Measurements from ENCODE around the gene MINDY4.

Gene MINDY4

GRCh38 chr7:30907527-30908267 is 136.5 kb downstream of the MINDY4 start:
- Histone ChIP-seq H3K9ac (ENCODE audit: insufficient read length, low read depth) (peak overlapping the region; percentile 17), H3K4me1 (ENCODE audit: insufficient read depth, insufficient read length) (peaks cover 20% of the 10 kb centered on the region), H3K9me3 (ENCODE audit: insufficient read depth, low read length) (no peaks in the 10 kb centered on the region), H3K4me3 (ENCODE audit: insufficient read length, low read depth) (no peak overlapping the region), H3K27me3 (ENCODE audit: insufficient read depth, insufficient read length) (peaks cover 3% of the 10 kb centered on the region), H3K36me3 (ENCODE audit: insufficient read depth, insufficient read length, low read length) (no peaks in the 10 kb centered on the region)
- no peak for DNase-seq (ENCODE audit: low read depth, low spot score)
- no peak for TF ChIP-seq SUZ12 (IDR thresholded peaks at IDR 0.05; ENCODE audit: extremely low read depth, insufficient read depth, insufficient read length)
- no peak for TF ChIP-seq YY1 (IDR thresholded peaks at IDR 0.05; ENCODE audit: insufficient read depth, insufficient read length)
- TF ChIP-seq ZNF274 (IDR thresholded peaks at IDR 0.05; ENCODE audit: low read depth, low read length), result no peak

DNA sequence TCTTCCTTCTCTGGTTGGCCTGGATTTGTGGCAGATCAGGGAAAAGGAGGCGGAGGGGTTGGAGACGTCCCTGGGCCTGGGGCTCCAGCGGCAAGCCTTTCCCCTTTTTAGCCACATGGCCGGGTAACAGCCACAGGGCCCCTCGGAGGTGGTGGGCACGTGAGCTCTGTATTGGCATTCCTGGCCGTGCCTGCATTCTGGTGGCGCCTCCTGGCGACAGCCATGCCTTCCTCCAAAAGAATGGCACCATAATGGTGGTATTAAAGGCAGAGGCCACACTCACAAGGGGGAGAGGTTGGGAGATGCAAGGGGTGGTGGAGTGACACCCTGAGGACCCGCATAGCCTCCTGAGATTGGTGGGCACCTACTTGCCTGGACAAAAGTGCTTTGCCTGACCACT is 137.5 kb downstream of the MINDY4 start:
- H3K27me3 ChIP-seq (ENCODE audit: insufficient read depth, insufficient read length), result no peaks in the 10 kb centered on the region
- no peaks in the 10 kb centered on the region for H3K9me3 ChIP-seq (ENCODE audit: insufficient read depth, low read length)
- no peak overlapping the region for H3K4me3 ChIP-seq (ENCODE audit: insufficient read length, low read depth)
- no peak for TF ChIP-seq YY1 (IDR thresholded peaks at IDR 0.05; ENCODE audit: insufficient read depth, insufficient read length)
- TF ChIP-seq ZNF274 (IDR thresholded peaks at IDR 0.05; ENCODE audit: low read depth, low read length), result no peak
- TF ChIP-seq SUZ12 (IDR thresholded peaks at IDR 0.05; ENCODE audit: extremely low read depth, insufficient read depth, insufficient read length), result no peak
- H3K9ac ChIP-seq (ENCODE audit: insufficient read length, low read depth), result no peak overlapping the region
- no peak for DNase-seq (ENCODE audit: low read depth, low spot score)
- H3K4me1 ChIP-seq (ENCODE audit: insufficient read depth, insufficient read length), result peaks cover 20% of the 10 kb centered on the region
- no peaks in the 10 kb centered on the region for H3K36me3 ChIP-seq (ENCODE audit: insufficient read depth, insufficient read length, low read length)

DNA sequence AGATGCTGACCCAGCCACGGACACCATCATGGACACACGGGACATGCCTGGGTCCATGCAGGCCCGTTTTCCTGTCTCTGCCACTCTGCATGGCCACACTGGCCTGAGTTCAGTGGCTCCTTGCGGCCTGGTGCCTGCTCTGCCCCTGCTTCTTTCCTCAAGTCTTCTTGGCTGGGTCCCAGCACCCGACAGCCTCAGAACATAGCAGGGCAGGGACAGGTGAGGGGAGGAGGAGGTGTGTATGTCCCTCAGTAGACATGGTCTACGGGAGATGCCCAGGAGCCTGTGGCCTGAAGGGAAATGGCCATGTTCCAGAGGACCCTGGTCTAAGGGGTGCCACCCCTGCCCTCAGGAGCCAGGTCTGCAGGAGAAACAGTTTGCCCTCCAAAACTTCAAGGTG is 138.2 kb downstream of the MINDY4 start:
- Histone ChIP-seq H3K9me3 (ENCODE audit: insufficient read depth, low read length) (no peaks in the 10 kb centered on the region), H3K4me1 (ENCODE audit: insufficient read depth, insufficient read length) (peaks cover 24% of the 10 kb centered on the region), H3K36me3 (ENCODE audit: insufficient read depth, insufficient read length, low read length) (no peaks in the 10 kb centered on the region), H3K9ac (ENCODE audit: insufficient read length, low read depth) (no peak overlapping the region), H3K4me3 (ENCODE audit: insufficient read length, low read depth) (no peak overlapping the region), H3K27me3 (ENCODE audit: insufficient read depth, insufficient read length) (no peaks in the 10 kb centered on the region)
- TF ChIP-seq ZNF274 (IDR thresholded peaks at IDR 0.05; ENCODE audit: low read depth, low read length) (no peak), YY1 (IDR thresholded peaks at IDR 0.05; ENCODE audit: insufficient read depth, insufficient read length) (no peak), SUZ12 (IDR thresholded peaks at IDR 0.05; ENCODE audit: extremely low read depth, insufficient read depth, insufficient read length) (no peak)
- DNase-seq (ENCODE audit: low read depth, low spot score), result no peak

DNA sequence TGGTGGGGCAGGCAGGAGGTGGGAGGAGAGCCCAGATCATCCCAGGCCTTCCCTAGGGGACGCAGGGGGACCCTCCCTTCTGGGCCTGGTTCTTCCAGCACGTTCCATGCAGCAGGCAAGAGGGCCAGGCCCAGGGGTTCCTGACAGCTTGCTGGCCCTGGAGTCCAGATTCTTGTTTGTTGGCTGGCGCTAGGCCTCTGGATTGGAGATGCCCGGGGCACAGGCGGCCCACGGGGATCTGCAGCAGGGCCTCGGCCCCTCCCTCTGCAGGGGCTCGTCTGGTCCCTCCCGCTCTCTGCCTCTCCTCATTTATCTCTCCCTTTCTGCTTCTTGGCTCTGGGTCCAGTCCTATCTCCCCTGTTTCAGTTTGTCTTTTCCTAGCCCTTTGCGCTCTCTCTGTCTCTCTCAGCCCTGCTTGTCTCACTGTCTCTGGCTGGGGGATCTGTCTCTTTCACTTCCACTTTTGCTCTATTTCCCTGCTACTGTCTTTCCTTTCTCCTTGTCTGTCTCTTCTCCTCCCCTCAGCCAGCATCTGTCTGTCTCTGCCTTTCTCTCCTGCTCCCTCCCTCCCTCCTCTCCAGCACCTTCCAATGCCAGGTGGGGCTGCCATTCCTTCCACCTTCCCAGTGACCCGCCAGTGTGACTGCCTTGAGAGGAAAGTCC is 139.3 kb downstream of the MINDY4 start:
- no peaks in the 10 kb centered on the region for H3K9me3 ChIP-seq (ENCODE audit: insufficient read depth, low read length)
- H3K4me1 ChIP-seq (ENCODE audit: insufficient read depth, insufficient read length), result peaks cover 31% of the 10 kb centered on the region
- H3K9ac ChIP-seq (ENCODE audit: insufficient read length, low read depth), result peak overlapping the region; percentile 12
- no peak overlapping the region for H3K4me3 ChIP-seq (ENCODE audit: insufficient read length, low read depth)
- H3K27me3 ChIP-seq (ENCODE audit: insufficient read depth, insufficient read length), result no peaks in the 10 kb centered on the region
- DNase-seq (ENCODE audit: low read depth, low spot score), result no peak
- no peak for TF ChIP-seq SUZ12 (IDR thresholded peaks at IDR 0.05; ENCODE audit: extremely low read depth, insufficient read depth, insufficient read length)
- no peak for TF ChIP-seq YY1 (IDR thresholded peaks at IDR 0.05; ENCODE audit: insufficient read depth, insufficient read length)
- TF ChIP-seq ZNF274 (IDR thresholded peaks at IDR 0.05; ENCODE audit: low read depth, low read length), result no peak
- no peaks in the 10 kb centered on the region for H3K36me3 ChIP-seq (ENCODE audit: insufficient read depth, insufficient read length, low read length)

GRCh38 chr7:30911133-30911532 is 139.9 kb downstream of the MINDY4 start:
- Histone ChIP-seq H3K4me1 (ENCODE audit: insufficient read depth, insufficient read length) (peaks cover 25% of the 10 kb centered on the region), H3K4me3 (ENCODE audit: insufficient read length, low read depth) (no peak overlapping the region), H3K27me3 (ENCODE audit: insufficient read depth, insufficient read length) (no peaks in the 10 kb centered on the region), H3K36me3 (ENCODE audit: insufficient read depth, insufficient read length, low read length) (no peaks in the 10 kb centered on the region), H3K9me3 (ENCODE audit: insufficient read depth, low read length) (no peaks in the 10 kb centered on the region), H3K9ac (ENCODE audit: insufficient read length, low read depth) (no peak overlapping the region)
- no peak for DNase-seq (ENCODE audit: low read depth, low spot score)
- TF ChIP-seq ZNF274 (IDR thresholded peaks at IDR 0.05; ENCODE audit: low read depth, low read length) (no peak), YY1 (IDR thresholded peaks at IDR 0.05; ENCODE audit: insufficient read depth, insufficient read length) (no peak), SUZ12 (IDR thresholded peaks at IDR 0.05; ENCODE audit: extremely low read depth, insufficient read depth, insufficient read length) (no peak)

DNA sequence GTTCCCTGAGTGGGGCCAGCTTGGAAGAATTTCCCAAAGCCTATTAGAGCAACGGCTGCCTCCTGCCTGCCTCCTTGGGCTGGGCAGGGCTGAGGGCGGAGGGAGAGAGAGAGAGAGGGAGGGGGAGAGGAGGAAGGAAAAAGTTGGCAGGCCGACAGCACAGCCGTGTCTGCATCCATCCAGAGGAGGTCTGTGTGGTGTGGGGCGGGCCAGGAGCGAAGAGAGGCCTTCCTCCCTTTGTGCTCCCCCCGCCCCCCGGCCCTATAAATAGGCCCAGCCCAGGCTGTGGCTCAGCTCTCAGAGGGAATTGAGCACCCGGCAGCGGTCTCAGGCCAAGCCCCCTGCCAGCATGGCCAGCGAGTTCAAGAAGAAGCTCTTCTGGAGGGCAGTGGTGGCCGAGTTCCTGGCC is 140.3 kb downstream of the MINDY4 start, which contains the start of gene AQP1:
TSS of gene AQP1 (plus strand) at position 293 of the 409 bp plus-strand sequence. CDS start at position 350, 57 bp downstream.
- Histone ChIP-seq H3K36me3 (ENCODE audit: insufficient read depth, insufficient read length, low read length) (no peaks in the 10 kb centered on the region), H3K9me3 (ENCODE audit: insufficient read depth, low read length) (no peaks in the 10 kb centered on the region), H3K4me1 (ENCODE audit: insufficient read depth, insufficient read length) (peaks cover 23% of the 10 kb centered on the region), H3K4me3 (ENCODE audit: insufficient read length, low read depth) (no peak within 1 kb of the TSS), H3K9ac (ENCODE audit: insufficient read length, low read depth) (peak within 1 kb of the TSS; percentile 11), H3K27me3 (ENCODE audit: insufficient read depth, insufficient read length) (no peaks in the 10 kb centered on the region)
- TF ChIP-seq YY1 (IDR thresholded peaks at IDR 0.05; ENCODE audit: insufficient read depth, insufficient read length), result no peak
- TF ChIP-seq ZNF274 (IDR thresholded peaks at IDR 0.05; ENCODE audit: low read depth, low read length), result no peak
- TF ChIP-seq SUZ12 (IDR thresholded peaks at IDR 0.05; ENCODE audit: extremely low read depth, insufficient read depth, insufficient read length), result no peak
- no peak for DNase-seq (ENCODE audit: low read depth, low spot score)

GRCh38 chr7:30912021-30912730 is 141.0 kb downstream of the MINDY4 start:
- H3K4me1 ChIP-seq (ENCODE audit: insufficient read depth, insufficient read length), result peaks cover 23% of the 10 kb centered on the region
- no peaks in the 10 kb centered on the region for H3K9me3 ChIP-seq (ENCODE audit: insufficient read depth, low read length)
- H3K9ac ChIP-seq (ENCODE audit: insufficient read length, low read depth), result no peak overlapping the region
- H3K4me3 ChIP-seq (ENCODE audit: insufficient read length, low read depth), result no peak overlapping the region
- H3K36me3 ChIP-seq (ENCODE audit: insufficient read depth, insufficient read length, low read length), result no peaks in the 10 kb centered on the region
- TF ChIP-seq SUZ12 (IDR thresholded peaks at IDR 0.05; ENCODE audit: extremely low read depth, insufficient read depth, insufficient read length) (no peak), ZNF274 (IDR thresholded peaks at IDR 0.05; ENCODE audit: low read depth, low read length) (no peak), YY1 (IDR thresholded peaks at IDR 0.05; ENCODE audit: insufficient read depth, insufficient read length) (no peak)
- DNase-seq (ENCODE audit: low read depth, low spot score), result no peak
- H3K27me3 ChIP-seq (ENCODE audit: insufficient read depth, insufficient read length), result no peaks in the 10 kb centered on the region

Data from NT2/D1 (cell line).